Osteocyte (in vitro differentiated cells): ENCODE measurements around the gene SUSD3. TPM values are rescaled to one million over a fixed set of nuclear protein-coding genes. Genes with fewer than 3 reads are reported as not detected.

ENCODE experiments used
- DNase-seq: peaks from one replicate; pipeline ENCODE4 v3.0.0; 2021; ENCODE audit warnings: mixed read lengths; ENCODE audit not compliant: unreplicated experiment; ENCODE audit errors: extremely low spot score
- H3K27ac Mint-ChIP-seq: one replicate; pipeline ENCODE4 v1.8.0; 2021; ENCODE audit warnings: mild to moderate bottlenecking, mixed read lengths; ENCODE audit not compliant: unreplicated experiment
- H3K27me3 Mint-ChIP-seq: one replicate; pipeline ENCODE4 v1.8.0; 2021; ENCODE audit warnings: mixed read lengths; ENCODE audit not compliant: unreplicated experiment
- H3K36me3 Mint-ChIP-seq: one replicate; pipeline ENCODE4 v1.8.0; 2021; ENCODE audit warnings: mixed read lengths; ENCODE audit not compliant: unreplicated experiment
- H3K4me1 Mint-ChIP-seq: one replicate; pipeline ENCODE4 v1.8.0; 2021; ENCODE audit warnings: mixed read lengths; ENCODE audit not compliant: unreplicated experiment
- H3K4me3 Mint-ChIP-seq: one replicate; pipeline ENCODE4 v1.8.0; 2021; ENCODE audit warnings: mild to moderate bottlenecking, moderate library complexity, mixed read lengths; ENCODE audit not compliant: unreplicated experiment
- H3K9me3 Mint-ChIP-seq: one replicate; pipeline ENCODE4 v1.8.0; 2021; ENCODE audit warnings: mixed read lengths; ENCODE audit not compliant: unreplicated experiment
- CTCF ChIP-seq: fragments of 200-600 bp; sonication (generic); IDR thresholded peaks from 2 replicates; pipeline ENCODE4 v1.5.0; 2021; ENCODE audit warnings: antibody characterized with exemption, mild to moderate bottlenecking, moderate library complexity
- total RNA-seq: library from RNA; stranded (reverse); gene quantifications from 2 replicates; pipeline ENCODE4 v1.2.1, GENCODE V29; 2021

Gene SUSD3
- total RNA-seq, 1 donor from 2014 or later = not detected

DNA sequence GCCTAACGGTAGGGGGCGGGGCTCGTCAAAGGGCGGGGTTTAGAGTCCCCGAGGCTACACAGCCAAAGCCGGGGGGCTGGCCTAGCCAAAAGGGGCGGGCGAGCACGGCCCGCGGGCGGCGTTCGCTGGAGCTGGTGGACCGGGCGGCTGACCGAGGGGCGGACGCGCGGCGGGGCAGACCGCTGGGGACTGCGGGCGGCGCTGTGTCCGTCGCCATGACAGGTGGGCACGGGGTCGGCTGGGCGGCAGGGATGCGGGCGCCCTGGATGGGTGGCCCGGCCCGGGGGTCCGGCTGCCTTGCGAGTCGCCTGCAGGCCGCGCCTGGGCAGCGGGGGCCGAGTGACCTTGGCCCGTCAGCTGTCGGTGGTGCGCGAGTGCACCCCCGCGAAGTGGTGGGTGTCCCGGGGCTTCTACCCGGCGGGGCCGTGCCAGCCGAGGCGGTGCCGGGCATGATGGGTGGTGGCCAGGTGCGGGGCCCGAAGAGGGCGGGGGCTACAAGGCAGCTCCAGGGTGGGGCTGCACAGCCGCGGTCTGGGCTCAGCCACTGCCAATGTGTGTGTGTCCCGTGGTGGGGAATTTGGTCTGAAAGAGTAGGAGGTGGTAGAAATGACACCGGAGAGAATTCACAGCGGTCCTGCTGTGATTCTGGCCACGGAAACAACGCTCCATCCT, 37.8 kb downstream of the SUSD3 start, which contains the start of gene CARD19:
Gene CARD19 (plus strand): TSS at position 87 of the 672 bp plus-strand sequence. CDS start 129 bp downstream, at position 216.
- DNase-seq = no peak
- H3K4me3 Mint-ChIP-seq = peak within 1 kb of the TSS; percentile 79
- peak; percentile 14 for TF ChIP-seq CTCF

DNA sequence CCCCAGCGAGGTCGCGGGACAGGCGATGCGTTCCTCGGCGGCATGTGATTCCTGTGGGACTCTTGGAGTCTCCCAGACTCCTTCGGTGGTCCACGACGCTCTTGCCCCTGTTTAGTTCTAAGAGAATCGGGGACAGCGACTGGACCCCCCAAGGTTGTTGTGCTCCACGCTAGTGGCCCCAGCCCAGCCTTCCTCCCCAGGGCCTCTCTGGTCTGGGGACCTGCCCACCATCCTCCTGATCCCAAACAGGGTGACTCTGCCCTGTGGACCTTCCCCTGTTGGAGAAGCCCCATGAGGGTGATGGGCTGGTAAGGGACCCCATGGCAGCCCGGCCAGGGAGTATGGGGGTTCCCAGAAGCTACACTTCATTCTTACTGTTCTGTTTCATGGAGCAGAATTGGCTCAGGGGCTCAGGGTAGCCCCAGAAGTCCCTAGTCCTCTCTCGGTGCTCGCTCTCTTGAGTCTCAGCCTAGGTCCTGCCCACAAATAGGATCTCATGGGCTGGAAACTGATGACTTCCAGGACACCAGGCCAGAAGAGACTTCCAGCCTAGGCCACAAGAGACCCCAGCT, 38.4 kb downstream of the SUSD3 start:
- H3K4me1 Mint-ChIP-seq = peaks cover 42% of the 10 kb centered on the region

More for the DNA sequence above, 37.8 kb downstream of the SUSD3 start, which contains the start of gene CARD19:
- H3K27me3 Mint-ChIP-seq = no peaks in the 10 kb centered on the region
- peaks cover 1% of the 10 kb centered on the region for H3K9me3 Mint-ChIP-seq
- H3K36me3 Mint-ChIP-seq = no peaks in the 10 kb centered on the region
- H3K4me1 Mint-ChIP-seq = peaks cover 42% of the 10 kb centered on the region
- peak within 1 kb of the TSS; percentile 94 for H3K27ac Mint-ChIP-seq

DNA sequence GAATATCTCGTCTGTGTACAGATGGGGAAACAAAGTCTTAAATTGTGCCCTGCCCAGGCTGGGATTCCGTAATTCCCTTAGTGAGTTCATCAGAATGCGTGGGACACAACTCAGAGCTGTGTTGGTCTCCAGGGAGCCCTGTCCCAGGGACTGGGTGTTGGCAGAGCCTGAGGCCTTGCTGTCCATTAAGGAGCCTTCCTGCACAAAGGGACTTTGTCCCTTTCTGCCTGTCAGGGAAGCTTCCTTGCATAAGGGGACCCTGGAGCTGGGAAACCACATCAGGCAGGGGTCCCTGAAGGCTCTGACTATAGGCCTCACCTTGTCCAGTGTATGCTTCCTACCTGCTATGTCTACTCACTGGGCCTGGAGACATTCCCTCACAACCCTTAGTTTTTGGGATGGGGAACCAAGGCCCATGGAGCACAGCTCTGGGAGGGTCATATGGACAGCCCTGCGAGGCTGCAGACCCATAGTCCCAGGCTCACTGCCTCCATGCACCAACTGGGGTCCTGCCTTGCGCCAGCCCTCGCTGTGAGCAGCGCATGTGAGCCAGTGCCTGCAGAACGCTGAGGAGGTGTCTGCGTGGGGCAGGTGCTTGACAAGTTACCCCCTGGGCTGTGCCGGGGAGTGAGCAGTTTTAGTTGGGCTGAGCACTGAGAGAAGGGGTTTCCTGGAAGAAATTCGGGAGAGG, 39.2 kb downstream of the SUSD3 start:
- Mint-ChIP-seq H3K9me3 (peaks cover 4% of the 10 kb centered on the region), H3K36me3 (peaks cover 5% of the 10 kb centered on the region), H3K27ac (peak overlapping the region; percentile 92), H3K4me1 (peaks cover 42% of the 10 kb centered on the region), H3K27me3 (no peaks in the 10 kb centered on the region), H3K4me3 (peak overlapping the region; percentile 79)
- DNase-seq = no peak
- no peak for TF ChIP-seq CTCF

More for the DNA sequence above, 38.4 kb downstream of the SUSD3 start:
- Mint-ChIP-seq H3K27me3 (no peaks in the 10 kb centered on the region), H3K27ac (peak overlapping the region; percentile 92), H3K36me3 (no peaks in the 10 kb centered on the region), H3K9me3 (no peaks in the 10 kb centered on the region), H3K4me3 (peak overlapping the region; percentile 79)
- no peak for DNase-seq
- no peak for TF ChIP-seq CTCF

DNA sequence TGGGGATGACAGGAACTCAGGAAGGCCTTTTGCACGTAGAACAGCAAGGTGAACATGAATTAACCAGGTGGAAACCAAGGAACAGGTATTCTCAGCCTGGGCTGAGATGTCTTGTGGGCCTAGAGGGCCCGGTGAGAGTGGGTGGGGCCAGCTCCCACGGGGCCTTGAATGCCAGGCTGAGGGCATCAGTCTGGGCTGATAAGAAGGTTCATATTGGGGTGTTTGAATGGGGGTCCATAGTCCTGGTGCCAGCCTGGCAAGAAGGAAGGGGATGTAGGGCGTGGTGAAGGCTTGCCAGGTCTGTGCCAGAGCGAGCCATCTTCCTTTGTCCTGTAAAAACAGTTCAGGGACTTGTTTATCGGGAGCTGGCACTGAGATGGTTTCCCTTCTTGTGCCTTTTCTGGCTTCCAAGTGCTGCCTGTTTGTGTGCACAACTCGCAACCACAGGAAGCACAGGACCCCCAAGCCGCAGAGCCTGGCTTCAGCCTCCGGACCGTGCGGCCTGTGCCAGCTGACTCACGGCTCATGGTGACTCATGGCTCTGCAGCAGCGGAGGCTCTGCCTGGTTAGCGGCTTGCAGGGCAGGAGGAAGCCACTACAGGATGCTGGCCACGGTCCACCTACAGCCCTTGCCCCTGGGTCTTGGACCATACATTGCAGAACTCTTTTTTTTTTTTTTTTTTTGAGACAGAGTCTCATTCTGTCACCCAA, 39.9 kb downstream of the SUSD3 start:
- Mint-ChIP-seq H3K27me3 (no peaks in the 10 kb centered on the region), H3K4me1 (peaks cover 39% of the 10 kb centered on the region), H3K36me3 (peaks cover 10% of the 10 kb centered on the region), H3K9me3 (peaks cover 5% of the 10 kb centered on the region), H3K4me3 (peak overlapping the region; percentile 79), H3K27ac (peak overlapping the region; percentile 92)
- peak; percentile 94 for DNase-seq
- no peak for TF ChIP-seq CTCF
